GM18507 (cell line): ENCODE results near the gene C11orf91.
"Not testable (repeated sequence)": the region's sequence is repeated elsewhere in the genome, so short reads cannot be mapped to it uniquely, and the experiment has no call there.

Source experiments
- DNase-seq: peaks from one replicate; pipeline ENCODE4 v3.0.0; 2011; ENCODE audit warnings: low read depth; ENCODE audit not compliant: insufficient read length; ENCODE audit errors: extremely low spot score
- FAIRE-seq: peaks from 2 replicates; lab custom pipeline; 2011; peaks lifted over from hg19 to GRCh38; lab: Jason Lieb, UNC

C11orf91 gene

DNA sequence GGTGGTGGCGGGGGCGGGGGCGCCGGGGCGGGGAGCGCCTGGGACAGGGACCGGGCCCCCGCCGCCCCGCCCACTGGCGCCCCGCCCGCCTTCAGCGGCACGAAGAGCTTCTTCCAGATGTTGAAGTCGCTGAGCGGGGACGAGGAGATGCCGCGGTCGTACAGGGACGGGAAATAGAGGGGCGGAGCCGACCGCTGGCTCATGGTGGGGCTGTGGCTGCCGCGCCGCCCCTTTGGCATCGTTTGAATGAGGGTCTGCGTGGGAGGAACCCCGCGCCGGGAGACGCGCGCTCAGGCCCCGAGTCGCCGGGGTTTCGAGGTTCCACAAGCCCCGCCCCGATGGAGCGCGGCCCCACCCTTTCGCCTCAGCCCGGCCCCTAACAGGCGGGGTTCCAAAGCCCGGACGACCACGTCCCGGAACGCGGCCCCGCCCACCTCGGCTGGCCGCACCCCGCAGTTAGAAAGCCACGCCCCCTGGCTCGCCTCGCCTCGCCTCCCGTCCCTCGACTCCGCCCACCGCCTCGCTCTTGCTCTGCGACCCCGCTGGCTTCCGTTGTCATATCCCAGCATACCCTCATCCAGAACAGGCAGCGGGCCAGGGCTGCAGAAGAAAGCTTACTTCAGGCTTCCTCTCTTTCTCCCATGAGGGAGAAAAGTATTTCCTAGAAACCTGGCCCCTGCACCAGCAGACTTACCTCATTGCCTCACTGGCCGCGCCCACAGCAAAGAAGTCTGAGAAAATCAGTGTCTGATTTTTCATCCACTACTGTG lies at the start of gene C11orf91:
Gene C11orf91 (minus strand): TSS at position 325 of the 770 bp plus-strand sequence. CDS start 86 bp downstream, at position 239.
- FAIRE-seq (peak; percentile 81), DNase-seq (peak; percentile 92)

DNA sequence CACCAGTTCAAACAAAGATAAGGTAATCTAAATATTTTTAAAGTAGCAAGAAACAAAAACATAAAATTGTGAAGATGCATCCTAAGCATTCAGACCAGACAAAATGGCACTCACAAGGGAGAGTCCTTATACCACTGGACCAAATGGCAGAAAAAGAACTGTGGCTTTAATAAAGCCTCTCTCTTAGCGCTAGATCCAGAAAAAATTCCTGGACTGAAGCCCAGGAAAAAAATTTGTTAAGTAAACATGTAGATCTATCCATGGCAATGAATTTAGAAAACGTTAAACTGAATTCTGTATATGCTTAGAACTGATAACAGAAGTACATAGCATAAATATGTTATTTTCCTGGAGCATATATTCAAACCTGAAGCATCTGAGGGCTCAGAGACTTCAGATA lies 47.4 kb upstream of the C11orf91 start:
- DNase-seq: no peak
- no peak for FAIRE-seq

DNA sequence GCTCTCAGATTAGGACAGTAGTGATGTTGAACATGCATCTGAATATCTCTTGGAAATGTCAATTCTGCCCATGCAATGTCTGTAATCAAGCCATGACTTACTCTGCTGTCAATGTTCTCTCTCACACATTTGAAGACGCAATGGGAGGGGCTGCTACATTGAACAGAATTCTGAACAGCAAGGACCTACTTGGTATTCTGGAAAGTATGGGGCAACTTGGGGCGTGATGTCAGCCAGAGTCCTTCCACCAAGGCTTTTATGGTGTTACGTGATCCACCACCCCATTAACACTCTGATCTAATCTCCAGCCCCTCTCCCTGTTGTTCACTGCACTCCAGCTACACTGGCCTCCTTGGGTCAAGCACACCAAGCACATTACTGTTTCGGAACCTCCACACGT lies 42.7 kb upstream of the C11orf91 start:
- no peak for FAIRE-seq
- no peak for DNase-seq

GRCh38 chr11:33742249-33742851 lies 41.7 kb upstream of the C11orf91 start:
- FAIRE-seq (peak; percentile 47), DNase-seq (no peak)

DNA sequence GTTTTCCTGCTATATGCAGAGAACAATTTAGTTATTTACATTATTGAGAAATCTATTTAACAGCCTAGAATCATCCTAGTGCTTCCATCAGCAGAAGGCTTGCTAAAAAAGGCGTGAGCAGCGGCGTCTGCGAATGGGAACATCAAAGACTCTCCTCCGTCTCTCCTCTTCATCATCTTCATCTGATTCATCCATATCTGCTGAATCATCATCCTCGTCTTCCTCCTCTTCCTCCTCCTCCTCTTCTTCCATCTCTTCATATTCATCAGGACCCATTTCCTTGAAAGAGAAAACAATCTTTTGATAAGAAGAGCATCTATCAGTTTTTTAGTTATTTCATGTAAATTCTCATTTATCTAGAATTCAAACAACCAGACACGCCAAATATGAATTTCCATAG lies 41.2 kb upstream of the C11orf91 start:
- DNase-seq (no peak), FAIRE-seq (no peak)

DNA sequence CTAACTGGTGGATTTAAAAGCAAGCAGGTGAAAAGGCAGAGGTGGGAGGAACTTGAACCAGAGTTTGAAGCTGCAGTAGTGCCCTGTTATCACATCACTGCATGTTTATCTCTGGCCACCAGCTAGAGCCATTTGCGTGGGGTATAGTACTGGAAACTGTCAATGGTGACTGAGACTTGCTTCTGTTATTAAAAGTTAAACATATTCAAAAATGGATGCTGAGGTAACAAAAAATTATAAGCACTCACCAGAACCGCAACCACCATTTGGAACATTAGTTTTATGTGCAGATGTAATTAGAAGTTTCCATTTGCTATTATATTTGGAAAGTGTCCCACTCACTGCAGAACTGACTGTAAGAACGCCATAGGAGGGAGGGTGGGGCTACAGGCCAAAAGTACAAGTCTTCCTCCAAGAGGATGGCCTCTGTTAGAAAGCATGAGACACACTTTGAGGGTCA lies 36.8 kb upstream of the C11orf91 start:
- FAIRE-seq (no peak), DNase-seq (no peak)

DNA sequence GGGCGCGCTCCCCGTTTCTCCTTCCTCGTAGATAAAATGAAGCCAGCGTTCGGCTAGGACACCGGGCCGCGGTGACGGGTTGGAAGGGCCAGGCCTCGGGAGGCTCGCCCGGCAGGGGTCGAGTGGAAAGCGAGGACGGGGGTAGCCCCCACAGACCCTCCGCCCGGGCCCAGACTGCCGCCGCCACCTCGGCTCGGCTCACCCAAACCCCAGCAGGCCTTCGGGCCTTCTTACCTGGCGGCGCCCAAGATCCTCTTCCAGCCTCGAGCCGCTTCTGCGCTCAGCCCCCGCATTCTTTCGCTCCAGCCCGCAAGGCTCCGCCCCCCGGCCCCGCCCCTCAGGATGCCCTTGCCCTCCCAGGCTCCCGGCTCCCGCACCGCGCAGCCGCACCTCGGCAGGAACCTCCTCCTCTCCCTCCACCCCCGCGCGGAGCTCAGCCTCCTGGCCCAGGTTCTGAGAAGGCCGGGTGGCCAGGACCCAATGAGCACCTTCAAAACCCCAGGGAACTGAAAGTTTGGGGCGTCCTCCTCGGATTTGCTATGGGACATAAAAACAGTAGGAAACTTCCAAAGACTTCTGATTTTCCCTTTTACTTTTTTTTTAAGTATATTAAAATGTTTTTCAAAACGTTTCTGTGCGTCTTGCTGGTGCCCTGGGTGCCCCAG lies 35.7 kb upstream of the C11orf91 start, which contains the start of gene CD59:
Gene CD59 (minus strand): TSS at position 276 of the 665 bp plus-strand sequence. CDS start 13,978 bp downstream, outside the sequence.
- FAIRE-seq (peak; percentile 52), DNase-seq (peak; percentile 71)

- FAIRE-seq (peak; percentile 73), DNase-seq (no peak)
These were observed 34.9 kb upstream of the C11orf91 start for GRCh38 chr11:33735271-33736147.

DNA sequence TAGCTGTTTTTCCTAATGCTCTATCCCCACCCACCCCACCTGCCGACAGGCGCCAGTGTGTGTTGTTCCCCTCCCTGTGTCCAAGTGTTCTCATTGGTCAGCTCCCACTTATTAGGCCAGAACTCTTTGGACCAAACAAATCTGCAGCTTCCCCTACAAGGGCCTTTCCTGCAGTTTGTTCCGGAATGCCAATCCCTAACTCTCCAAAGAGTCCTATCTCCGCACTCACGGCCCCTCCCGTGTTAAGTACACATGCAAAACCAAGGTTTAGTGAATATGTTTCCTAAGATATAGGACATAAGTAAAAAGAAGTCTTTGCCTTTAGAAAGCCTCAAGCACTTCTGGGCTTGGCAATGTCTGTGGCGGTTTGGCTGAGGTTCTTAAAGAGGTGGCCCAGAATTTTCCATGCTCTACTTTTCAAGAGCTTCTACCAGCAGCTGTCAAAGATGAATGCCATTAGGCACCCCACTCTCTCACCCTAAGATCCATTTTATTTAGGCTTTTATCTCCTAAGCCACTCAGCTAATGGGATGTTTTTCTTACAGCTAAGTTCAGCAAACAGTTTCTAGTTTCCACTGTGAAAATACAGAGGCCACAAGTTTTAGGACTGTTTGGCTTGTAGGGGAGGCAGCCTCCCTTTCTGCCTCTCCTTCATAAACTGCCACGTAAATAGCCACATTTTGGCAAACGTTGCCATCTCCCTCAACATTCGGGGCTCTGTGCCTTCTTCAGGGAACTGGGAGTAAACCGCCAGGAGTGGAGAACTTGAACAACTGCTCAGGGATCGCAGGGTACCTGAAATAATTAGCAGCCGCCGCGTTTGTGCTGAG lies 34.0 kb upstream of the C11orf91 start:
- FAIRE-seq: no peak
- no peak for DNase-seq

DNA sequence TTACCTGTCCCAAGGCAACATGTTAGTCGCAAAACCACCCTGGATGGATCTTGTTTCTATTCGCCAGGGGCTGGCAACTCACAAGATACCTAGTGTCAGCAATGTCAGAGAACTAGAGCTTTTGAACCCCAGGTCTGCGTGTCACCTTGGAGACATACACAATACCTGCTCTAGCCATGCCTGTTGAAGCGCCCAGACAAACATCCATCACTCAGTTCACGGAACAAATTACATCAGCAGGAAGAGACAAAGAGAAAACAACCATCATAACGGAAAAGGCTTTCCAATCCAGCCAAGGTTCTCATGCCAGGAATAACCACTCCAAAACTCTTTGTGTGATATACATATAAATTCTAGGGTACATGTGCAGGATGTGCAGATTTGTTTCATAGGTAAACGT lies 33.4 kb upstream of the C11orf91 start:
- DNase-seq (no peak), FAIRE-seq (no peak)

GRCh38 chr11:33731723-33732531 lies 31.3 kb upstream of the C11orf91 start:
- FAIRE-seq: no peak

DNA sequence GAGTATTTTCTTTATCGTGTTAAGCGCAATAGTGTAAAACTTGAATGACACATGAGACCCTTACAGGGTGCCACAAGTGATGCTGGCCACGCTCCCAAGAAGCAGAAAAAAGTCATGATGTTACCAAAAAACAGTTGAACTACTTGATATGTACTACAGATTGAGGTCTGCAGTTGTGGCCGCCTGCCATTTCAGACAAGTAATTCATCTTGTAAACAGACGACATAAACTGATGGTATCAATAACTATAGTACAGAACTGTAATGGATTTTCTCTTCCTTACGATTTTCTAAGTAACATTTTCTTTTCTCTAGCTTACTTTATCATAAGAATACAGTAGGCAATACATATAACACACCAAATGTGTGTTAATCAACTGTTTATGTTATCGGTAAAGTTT lies 30.1 kb upstream of the C11orf91 start:
- DNase-seq: no peak
- FAIRE-seq: no peak

More at GRCh38 chr11:33731723-33732531, 31.3 kb upstream of the C11orf91 start:
- DNase-seq: no peak

DNA sequence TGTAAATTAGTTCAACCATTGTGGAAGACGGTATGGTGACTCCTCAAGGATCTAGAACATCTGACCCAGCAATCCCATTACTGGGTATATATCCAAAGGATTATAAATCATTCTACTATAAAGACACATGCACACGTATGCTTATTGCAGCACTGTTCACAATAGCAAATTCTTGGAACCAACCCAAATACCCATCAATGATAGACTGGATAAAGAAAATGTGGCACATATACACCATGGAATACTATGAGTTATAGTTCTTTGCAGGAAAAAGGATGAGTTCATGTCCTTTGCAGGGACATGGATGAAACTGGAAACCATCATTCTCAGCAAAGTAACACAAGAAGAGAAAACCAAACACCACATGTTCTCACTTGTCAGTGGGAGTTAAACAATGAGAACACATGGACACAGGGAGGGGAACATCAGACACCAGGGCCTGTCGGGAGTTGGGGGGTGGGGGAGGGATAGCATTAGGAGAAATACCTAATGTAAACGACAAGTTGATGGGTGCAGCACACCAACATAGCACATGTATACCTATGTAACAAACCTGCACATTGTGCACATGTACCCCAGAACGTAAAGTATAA lies 28.5 kb upstream of the C11orf91 start:
- FAIRE-seq, DNase-seq: not testable (repeated sequence)

DNA sequence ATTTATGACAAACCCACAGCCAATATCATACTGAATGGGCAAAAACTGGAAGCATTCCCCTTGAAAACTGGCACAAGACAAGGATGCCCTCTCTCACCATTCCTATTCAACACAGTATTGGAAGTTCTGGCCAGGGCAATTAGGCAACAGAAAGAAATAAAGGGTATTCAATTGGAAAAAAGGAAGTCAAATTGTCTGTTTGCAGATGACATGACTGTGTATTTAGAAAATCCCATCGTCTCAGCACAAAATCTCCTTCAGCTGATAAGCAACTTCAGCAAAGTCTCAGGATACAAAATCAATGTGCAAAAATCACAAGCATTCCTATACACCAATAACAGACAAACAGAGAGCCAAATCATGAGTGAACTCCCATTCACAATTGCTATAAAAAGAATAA lies 26.9 kb upstream of the C11orf91 start:
- FAIRE-seq, DNase-seq: not testable (repeated sequence)

- DNase-seq: no peak
- no peak for FAIRE-seq
These were observed 24.9 kb upstream of the C11orf91 start for GRCh38 chr11:33725496-33725895.

DNA sequence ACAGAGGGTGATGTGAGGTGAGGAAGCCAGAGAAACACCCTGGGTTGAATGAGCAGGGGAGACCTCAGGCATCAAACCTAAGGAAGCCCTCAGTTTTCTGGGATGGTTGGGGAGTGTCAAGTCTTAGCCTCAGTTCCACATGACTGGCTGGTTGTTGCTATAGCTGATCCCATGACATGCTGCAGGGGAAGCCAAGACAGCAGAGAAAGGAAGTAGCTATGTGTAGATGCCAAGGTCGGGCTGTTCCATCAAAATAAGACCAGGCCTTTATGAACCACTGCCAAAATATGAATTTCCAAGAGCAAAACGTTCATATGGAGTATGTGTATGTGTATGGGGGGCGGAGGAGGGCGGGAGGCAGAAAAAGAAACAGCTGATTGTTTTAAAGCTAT lies 24.0 kb upstream of the C11orf91 start:
- FAIRE-seq (no peak), DNase-seq (no peak)

- no peak for FAIRE-seq
- DNase-seq: no peak
These were observed 22.7 kb upstream of the C11orf91 start for GRCh38 chr11:33723238-33723881.
